ENCODE data around the gene CD14.
"Not testable (repeated sequence)": the region's sequence is repeated elsewhere in the genome, so short reads cannot be mapped to it uniquely, and the experiment has no call there.

CD14 gene

DNA sequence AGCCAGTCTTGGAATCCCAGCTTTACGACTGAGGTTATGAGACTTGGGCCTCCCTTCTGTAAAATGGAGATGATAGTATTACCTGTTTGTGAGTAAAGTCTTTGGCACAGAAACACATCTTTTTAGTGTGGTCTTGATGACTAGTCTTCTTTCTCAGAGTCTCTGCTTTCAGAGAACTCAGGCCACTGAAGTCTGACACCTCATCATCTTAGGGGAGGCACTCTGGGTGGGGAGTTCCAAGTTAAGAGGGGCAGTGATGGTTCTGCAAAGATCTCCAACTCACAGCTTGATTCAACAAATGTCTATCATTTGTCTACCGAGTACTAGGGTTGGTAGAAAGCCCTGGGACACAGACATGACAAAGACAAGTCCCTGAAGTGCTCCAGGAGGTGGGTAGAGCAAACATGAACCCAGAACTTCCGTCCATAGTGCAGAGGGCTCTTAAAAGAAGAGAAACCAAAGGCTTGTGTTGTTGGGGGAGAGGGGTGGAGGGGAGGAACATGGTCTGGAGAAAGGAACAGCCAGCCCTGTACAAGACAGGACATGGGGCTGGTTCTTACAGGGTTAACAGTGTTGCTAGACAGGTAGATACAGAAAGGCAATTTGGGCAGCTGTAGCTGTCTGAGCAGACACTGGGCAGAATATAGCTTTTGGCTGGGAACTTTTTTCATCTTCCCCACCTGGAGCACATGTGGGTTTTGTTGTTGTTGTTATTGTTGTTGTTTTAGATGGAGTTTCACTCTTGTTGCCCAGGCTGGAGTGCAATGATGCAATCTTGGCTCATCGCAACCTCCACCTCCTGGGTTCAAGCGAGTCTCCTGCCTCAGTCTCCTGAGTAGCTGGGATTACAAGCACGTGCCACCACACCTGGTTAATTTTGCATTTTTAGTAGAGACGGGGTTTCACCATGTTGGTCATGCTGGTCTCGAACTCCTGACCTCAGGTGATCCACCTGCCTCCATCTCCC is 2.6 kb upstream of the CD14 start:
- no peak for DNase-seq (ENCODE audit: low spot score)

DNA sequence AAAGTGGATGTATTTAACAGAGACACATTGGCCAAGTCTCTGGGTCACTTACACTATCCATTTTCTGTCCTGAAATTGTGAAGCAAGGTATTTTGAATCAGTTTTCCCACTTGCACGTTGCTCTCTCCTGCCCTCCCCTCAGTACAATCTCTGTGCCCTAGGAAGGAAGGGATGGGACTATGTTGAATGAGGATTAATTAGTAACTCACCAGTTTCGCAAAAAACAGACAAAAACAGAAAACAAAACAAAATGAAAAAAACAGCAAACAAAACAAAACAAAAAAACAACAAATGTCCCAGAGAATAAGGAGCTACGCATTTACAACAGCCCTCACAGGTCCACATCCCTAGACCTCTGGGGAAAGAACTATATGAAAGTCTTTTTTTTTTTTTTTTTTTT is 1.1 kb upstream of the CD14 start:
- DNase-seq (ENCODE audit: low spot score): no peak

DNA sequence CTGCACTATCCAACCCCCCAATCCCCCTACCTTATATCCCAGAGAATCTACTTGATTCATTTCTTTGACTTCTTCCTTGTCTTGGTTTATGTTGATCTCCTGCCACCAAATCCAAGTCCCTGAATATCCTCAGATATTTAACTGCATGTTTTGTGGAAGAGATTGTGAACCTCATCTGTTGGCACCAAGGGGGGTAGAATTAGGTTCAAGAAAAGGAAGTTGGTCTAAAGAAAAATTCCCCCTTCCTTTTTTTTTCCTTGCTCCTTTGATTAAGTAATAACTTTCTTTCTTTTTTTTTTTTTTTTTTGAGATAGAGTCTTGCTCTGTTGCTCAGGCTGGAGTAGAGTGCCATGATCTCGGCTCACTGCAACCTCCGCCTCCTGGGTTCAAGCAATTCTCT is 526 bp upstream of the CD14 start:
- no peak for DNase-seq (ENCODE audit: low spot score)

DNA sequence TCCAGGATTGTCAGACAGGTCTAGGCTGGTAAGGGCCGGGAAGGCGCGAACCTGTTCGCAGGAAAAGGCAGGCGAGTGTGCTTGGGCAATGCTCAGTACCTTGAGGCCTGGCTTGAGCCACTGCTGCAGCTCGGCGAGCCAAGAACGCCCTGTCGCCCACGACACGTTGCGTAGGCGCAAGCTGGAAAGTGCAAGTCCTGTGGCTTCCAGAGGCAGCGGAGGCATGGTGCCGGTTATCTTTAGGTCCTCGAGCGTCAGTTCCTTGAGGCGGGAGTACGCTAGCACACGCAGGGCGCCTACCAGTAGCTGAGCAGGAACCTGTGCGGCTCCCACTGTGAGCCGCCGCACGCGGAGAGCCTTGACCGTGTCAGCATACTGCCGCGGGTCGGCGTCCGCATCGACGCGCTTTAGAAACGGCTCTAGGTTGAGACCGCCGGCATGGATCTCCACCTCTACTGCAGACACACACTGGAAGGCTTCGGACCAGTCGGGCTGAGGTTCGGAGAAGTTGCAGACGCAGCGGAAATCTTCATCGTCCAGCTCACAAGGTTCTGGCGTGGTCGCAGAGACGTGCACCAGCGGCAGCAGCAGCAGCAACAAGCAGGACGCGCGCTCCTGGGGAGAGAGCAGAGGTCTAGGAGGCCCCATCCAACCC is 482 bp downstream of the CD14 start:
- peak; percentile 79 for DNase-seq (ENCODE audit: low spot score)

DNA sequence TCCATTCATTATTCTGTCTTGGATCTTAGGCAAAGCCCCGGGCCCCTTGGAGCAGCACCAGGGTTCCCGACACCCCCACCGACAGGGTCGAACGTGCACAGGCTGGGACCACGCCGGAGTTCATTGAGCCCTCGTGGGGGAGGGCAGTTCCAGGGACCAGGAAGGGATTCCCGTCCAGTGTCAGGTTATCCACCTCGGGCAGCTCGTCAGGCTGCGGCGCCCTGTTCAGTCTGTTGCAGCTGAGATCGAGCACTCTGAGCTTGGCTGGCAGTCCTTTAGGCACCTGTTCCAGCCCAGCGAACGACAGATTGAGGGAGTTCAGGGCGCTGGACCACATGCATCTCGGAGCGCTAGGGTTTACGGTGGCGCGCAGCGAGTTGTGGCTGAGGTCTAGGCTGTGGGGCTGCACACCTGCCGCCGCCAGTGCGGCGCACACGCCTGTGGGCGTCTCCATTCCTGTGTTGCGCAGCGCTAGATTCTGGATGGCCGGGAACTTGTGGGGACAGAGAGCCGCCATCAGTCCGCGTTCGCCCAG is 1.1 kb downstream of the CD14 start:
- peak; percentile 65 for DNase-seq (ENCODE audit: low spot score)

DNA sequence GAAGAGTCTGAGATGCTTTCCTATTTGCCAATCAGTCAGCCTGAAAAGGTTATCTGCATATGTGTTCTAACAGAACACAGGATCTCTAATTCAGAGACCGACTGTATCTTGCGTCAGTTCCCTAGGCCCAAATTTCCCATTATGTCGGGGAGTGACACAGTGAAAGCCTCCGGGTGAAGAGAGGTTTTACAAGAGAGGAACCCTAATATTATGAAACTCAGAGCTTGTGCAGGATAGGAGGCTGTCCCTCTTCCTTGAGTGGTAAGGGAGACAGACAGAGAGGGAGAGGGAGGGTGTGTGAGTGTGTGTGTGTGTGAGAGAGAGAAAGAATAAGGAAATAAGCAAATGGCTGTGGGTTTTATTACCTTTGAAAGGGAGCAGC is 1.9 kb downstream of the CD14 start:
- DNase-seq (ENCODE audit: low spot score): peak; percentile 45

DNA sequence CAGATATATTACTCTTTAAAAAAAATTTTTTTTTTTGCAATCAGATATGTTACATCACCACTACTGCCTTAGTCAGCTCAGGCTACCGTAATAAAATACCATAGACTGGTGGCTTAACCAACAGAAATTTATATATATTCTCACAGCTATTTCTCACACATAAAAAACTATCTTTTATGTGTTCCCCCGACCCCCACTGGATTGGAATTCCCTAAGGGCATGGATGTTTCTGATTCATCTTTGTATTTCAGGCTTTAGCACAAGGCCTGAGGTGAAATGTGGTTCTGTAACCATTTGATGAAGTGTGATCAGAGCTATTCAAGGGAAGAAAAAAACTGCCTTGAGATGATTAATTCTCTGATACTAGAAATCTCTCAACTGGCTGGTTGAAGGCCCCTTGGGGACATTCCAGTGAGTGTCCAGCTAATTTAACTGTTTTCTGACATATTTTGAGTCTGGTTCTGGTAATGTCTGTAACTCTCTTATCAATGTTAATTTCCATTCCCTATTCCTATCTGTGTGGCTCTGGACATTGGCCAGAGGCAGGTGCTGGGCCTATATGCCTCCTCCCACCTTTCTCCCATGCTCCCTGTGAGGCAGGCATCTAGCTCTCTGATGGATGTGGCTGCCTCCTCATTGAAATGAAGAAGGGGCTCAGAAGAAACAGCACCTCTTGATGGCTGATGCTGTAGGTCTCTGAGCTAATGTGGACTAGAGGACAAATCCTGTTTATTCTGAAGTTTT is 2.5 kb downstream of the CD14 start:
- DNase-seq (ENCODE audit: low spot score): no peak

DNA sequence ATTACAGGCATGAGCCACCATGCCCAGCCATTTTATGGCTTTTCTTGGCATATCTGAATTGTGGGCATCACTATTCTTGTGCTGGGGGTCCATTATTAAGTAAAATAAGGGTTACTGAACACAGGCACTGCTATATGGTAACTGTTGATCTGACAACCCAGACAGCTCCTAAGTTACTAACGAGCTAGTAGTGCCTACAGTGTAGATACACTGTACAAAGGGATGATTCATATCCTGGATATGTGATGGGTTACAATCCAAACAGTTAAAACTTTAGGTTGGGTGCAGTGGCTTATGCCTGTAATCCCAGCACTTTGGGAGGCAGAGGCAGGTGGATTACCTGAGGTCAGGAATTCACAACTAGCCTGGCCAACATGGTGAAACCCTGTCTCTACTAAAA is 4.3 kb downstream of the CD14 start:
- no peak for DNase-seq (ENCODE audit: low spot score)

DNA sequence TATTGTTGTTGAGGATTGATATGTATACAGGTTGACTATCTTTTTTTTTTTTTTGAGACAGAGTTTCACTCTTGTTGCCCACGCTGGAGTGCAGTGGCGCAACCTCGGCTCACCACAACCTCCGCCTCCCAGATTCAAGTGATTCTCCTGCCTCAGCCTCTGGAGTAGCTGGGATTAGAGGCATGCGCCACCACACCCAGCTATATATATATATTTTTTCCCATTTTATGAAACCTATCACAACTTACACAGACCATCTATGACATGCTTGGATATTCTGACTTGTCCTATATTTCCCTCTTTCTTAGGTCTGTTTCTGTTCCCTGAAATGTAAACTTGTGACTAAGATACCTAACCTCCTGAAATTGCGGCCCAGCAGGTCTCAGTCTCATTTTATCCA is 5.0 kb downstream of the CD14 start:
- DNase-seq (ENCODE audit: low spot score): no peak

DNA sequence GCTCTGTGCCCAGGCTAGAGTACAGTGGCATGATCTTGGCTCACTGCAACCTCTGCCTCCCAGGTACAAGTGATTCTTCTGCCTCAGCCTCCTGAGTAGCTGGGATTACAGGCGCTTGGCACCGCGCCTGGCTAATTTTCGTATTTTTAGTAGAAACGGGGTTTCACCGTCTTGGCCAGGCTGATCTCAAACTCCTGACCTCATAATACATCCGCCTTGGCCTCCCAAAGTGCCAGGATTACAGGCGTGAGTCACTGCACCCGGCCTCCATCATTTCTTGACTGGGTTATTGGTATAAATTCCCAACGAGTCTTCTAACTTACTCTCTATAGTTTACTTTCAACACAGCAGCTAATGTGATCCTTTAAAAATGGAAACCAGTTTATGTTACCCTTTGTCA is 8.1 kb downstream of the CD14 start:
- DNase-seq (ENCODE audit: low spot score): not testable (repeated sequence)

DNA sequence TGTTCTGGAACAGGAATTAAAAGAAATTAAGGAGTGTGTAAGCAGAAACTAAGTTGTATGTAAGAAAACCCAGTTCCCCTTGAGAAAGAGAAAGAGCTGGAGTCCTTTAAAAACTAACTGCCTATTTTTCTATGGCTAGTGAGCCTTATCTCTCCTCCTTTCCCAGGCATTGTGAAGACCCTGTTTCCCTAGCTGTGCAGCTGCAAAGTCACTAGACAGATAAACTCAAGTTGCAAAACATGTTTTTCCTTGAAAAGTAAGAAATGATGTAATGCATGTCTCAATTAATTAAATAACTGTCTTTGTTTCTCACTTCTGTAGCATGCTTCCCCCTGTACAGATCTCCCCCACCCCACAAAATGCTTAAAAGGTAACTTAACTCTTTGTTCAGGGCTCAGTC is 9.9 kb downstream of the CD14 start:
- DNase-seq (ENCODE audit: low spot score): not testable (repeated sequence)

DNA sequence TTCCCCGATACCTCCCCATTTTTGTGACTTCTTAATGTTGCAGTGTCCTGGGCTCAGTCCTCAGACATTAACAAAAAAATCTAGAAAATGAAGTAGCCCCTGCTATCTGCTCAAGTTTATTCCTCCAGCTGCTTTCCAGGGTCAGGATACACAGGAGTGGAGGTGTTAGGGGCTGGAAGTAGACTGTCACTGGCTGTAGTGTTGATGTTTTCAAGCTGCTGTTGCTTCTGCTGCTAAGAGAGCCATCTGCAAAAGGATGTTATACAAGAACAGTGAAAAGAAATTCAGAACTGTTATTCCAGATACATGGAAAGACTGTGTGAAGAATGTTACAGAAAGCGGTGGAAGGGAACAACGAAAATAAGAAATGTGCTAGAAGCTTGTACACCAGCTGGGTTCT is 10.7 kb downstream of the CD14 start:
- DNase-seq (ENCODE audit: low spot score): no peak

DNA sequence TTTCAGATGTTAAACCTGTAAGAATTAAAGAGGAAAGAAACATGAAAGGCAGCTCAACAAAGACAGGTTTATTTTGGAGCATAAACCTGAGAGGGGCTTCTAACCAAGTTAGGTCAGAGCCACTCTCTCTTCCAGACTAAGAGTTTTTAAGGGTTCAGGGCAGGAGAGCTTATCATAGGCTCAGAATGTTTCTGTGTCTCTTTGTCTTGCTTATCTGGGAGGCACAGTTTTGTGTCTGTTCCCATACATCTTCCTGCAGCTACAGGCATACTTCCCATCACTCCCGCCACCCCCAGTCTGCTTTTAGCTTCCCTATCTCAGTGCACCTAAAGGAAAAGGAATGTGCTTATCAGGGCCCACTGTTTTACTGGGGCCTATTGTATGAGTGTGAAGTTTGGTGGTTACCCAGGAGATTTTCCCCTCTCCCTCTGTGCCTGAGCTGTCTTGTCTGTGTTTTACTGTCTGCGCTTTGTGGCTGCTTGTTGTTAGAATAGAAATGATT is 21.9 kb downstream of the CD14 start:
- no peak for DNase-seq (ENCODE audit: low spot score)

DNA sequence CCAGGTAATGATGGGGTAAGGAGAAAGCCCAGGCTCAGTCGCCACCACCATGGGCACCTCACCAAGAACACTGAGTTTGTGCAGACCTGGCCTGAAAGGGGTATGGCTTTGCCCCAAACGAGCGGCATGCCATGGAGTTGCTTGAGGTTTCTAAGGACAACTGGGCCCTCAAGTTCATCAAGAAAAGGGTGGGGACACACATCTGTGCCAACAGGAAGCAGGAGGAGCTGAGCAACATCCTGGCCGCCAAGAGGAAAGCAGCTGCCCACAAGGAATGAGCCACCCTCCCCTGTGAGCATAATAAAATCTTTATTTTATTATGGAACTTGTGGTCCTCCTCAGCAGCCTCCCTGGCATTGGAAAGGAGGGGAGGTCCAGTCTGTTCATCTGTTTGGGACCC is 23.8 kb downstream of the CD14 start:
- DNase-seq (ENCODE audit: low spot score): no peak

DNA sequence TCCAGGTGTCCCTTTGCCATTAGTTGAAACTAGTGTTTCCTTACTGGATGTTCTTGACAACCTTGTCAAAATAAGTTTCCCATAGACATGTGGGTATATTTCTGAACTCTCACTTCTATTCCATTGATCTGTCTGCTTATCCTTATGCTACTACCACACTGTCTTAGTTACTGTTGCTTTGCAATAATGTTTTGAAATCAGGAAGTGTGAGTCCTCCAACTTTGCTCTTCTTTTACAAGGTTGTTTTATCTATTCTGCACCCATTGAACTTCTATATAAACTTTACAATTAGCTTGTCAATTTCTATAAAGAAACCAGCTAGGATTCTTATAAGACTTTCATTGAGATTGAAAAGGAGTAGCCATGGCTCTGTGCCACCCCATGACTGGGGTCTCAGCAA is 24.3 kb downstream of the CD14 start:
- no peak for DNase-seq (ENCODE audit: low spot score)

DNA sequence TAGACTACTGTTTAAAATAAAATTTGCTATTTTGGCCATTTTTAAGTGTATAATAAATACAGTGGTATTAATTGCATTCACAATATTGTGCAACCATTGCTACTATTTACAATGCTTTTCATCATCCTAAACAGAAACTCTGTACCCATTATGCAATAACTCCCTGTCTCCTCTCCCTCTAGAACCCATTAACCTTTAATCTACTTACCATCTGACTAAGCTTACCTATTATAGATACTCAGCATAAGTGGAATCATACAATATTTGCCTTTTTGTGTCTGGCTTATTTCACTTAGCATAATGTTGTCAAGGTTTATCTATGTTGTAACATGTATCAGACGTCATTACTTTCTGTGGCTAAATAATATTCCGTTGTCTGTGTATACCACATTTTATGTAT is 25.9 kb downstream of the CD14 start:
- no peak for DNase-seq (ENCODE audit: low spot score)

DNA sequence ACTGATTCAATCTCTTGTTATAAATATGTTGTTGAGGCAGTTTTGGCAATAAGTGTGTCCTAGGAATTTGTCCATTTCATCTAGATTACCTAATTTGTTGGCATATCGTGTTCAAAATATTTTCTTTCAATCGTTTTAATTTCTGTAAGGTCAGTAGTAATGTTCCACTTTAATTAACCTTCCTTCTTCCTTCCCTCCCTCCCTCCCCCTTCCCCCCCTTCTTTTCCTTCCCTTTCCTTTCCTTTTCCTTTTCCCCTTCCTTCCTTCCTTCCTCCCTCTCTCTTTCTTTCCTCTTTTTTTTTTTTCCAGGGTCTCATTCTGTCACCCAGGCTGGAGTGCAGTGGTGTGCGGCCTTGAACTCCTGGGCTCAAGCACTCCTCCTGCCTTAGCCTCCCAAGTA is 27.1 kb downstream of the CD14 start:
- DNase-seq (ENCODE audit: low spot score): no peak

DNA sequence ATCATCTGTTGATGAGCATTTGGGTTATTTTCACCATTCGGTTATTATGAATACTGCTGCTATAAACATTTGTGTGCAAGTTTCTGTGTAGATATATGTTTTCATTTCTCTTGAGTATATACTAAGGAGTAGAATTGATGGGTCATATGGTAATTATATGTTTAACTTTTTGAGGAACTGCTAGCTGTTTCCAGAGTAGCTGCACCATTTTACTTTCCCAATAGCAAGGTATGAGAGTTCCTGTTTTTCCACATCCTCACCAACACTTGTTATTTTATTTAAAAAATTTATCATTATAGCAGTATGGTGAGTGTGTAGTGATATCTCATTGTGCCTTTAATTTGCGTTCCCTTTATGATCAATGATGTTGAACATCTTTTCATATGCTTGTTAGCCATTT is 29.2 kb downstream of the CD14 start:
- no peak for DNase-seq (ENCODE audit: low spot score)

DNA sequence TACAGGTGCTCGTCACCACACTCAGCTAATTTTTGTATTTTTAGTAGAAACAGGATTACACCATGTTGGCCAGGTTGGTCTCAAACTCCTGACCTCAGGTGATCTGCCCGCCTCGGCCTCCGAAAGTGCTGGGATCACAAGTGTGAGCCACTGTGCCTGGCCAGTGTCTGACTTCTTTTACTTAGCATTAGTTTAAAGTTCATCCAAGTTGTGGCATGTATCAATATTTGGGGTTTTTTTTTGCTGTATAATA is 29.6 kb downstream of the CD14 start:
- not testable (repeated sequence) for DNase-seq (ENCODE audit: low spot score)

DNA sequence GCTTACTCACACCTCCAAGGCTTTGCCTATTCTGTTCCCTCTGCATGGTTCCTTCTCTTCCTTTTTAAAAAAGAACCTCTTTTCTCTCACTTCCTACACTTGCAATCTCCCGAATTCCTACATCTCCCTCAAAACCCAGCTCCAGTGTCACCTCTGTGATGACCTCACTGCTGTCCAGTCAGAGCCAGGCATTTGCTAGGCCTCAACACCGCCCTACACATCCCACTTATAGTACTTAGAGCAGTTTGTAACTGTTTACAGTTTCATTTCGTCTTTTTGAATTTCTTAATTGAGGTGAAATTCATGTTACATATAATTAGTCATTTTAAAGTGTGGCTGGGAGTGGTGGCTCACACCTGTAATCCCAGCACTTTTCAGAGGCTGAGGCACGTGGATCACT is 30.8 kb downstream of the CD14 start:
- no peak for DNase-seq (ENCODE audit: low spot score)

DNA sequence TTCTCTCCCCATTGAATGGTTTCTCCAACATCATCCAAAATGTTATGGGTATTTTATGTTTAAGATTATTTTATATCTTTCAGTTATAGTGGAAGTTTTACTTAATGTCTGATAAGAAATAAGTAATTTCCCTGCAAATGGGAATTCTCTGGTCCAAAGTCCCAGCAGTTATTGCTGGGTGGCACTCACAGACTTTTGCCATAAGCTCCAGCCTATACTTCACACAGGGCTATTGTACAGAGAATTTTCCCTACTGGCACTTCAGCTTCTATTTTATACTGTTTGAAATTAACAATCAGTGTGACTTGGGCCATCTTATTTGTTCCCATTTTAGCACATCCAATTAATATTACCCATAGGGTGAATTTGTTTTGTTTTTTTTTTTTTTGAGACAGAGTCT is 32.9 kb downstream of the CD14 start:
- no peak for DNase-seq (ENCODE audit: low spot score)

DNA sequence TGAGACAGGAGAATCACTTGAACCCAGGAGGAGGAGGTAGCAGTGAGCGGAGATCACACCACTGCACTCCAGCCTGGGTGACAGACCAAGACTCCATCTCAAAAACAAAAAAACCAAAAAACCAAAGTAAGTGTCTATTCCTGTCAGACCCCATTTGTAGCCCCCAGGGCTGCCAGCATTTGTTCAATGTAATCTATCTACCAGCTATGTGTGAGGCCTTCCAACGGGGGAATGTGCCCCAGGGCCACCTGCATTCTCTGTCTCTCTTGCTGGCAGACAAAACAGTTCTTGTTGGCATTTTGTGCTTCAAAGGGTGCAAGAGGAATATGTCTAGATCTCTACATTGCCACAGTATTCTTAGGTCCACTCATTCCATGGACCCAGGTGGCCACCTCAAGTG is 34.1 kb downstream of the CD14 start:
- DNase-seq (ENCODE audit: low spot score): no peak

DNA sequence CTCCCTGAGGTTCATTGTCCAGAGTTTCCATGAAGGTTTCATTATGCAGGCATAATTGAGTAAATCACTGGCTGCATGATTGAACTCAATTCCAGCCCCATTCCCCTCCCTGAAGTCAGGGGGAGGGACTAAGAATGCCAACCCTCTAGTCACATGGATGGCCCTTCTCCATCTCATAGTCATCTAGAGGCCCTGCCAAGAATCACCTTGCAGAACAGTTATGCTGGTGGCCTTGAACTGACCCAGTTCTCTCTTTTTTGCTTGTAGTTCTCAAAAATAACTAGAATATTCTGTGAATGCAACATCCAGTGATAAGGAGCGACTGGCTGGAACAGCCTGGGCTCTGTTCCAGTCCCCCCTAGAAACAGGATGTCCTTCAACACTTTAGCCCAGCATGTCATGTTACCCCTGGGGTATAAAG is 36.6 kb downstream of the CD14 start:
- DNase-seq (ENCODE audit: low spot score): peak; percentile 13

Data from cerebellar cortex (tissue), 1 donor.